HCT116 (cell line): ENCODE results near the gene RNASET2. TPM values are rescaled to one million over a fixed set of nuclear protein-coding genes. Genes with fewer than 3 reads are reported as not detected.

Experiments used
- ATAC-seq: fragments of 200-7000 bp; cut with Tn5 transposase; 2 replicates; pipeline ENCODE4 v1.9.1; 2020; ENCODE audit warnings: mild to moderate bottlenecking, moderate library complexity
- BruUV-seq: library from RNA; stranded (reverse); fragments of 400-500 nt; replicated peaks from 2 replicates; lab custom pipeline; 2021; lab: Mats Ljungman, UMichigan
- CTCF ChIA-PET: fragments of 300-600 bp; sonication (Branson Sonifier 250); formaldehyde crosslinking; loops from one replicate; lab custom pipeline; 2021; ENCODE audit warnings: antibody characterized with exemption; lab: Charles Lee
- POLR2A ChIA-PET: fragments of 300-600, 350-600 bp; sonication (Branson Sonifier 250); formaldehyde crosslinking; loops from one replicate; lab custom pipeline; 2021; ENCODE audit warnings: antibody characterized with exemption; lab: Charles Lee
- RAD21 ChIA-PET, 2 experiments: fragments of 300-600 bp; sonication (Branson Sonifier 250); formaldehyde crosslinking; loops; one replicate each; lab custom pipeline; 2023; ENCODE audit warnings: low total read pairs in 2 of 2; ENCODE audit not compliant: uncharacterized antibody in 2 of 2, unreplicated experiment in 2 of 2, low non-redundant PET in 1 of 2; lab: Charles Lee
- DNase-seq: peaks from one replicate; pipeline ENCODE4 v3.0.0-alpha.2; 2010; ENCODE audit warnings: low read depth, low spot score
- H2AFZ ChIP-seq: fragments of 200-600 bp; shearing (Covaris generic), sonication (generic); 2 replicates; pipeline ENCODE4 v1.6.1; 2017; ENCODE audit warnings: low read depth, mixed run types, mixed read lengths, antibody characterized with exemption, low read length; ENCODE audit not compliant: poor library complexity, severe bottlenecking
- H3K27ac ChIP-seq: 2 replicates; pipeline ENCODE4 v1.5.1; 2012; ENCODE audit warnings: low read depth, low read length
- H3K27me3 ChIP-seq: fragments of 200-600 bp; sonication (generic); 2 replicates; pipeline ENCODE4 v1.6.1; 2016; ENCODE audit warnings: mixed run types, low read length, mixed read lengths; ENCODE audit not compliant: insufficient read depth
- H3K36me3 ChIP-seq, 2 experiments: fragments of 200-500 bp in 1 of 2; fragments of 200-600 bp in 1 of 2; sonication (Bioruptor generic) in 1 of 2; sonication (generic) in 1 of 2; 2 replicates each; pipeline versions ENCODE4 v1.5.1 to v1.6.1; 2014 to 2016; ENCODE audit warnings: low read length in 2 of 2, inconsistent platforms in 1 of 2, mixed read lengths in 1 of 2, mixed run types in 1 of 2; ENCODE audit not compliant: insufficient read depth in 2 of 2, control insufficient read depth in 1 of 2
- H3K4me1 ChIP-seq, 2 experiments: fragments of 200-600 bp in 1 of 2; sonication (generic) in 1 of 2; 2 replicates each; pipeline versions ENCODE4 v1.5.1 to v1.6.1; 2012 to 2017; ENCODE audit warnings: low read length in 2 of 2, inconsistent platforms in 1 of 2, mild to moderate bottlenecking in 1 of 2, mixed read lengths in 1 of 2, mixed run types in 1 of 2, moderate library complexity in 1 of 2; ENCODE audit not compliant: insufficient read depth in 2 of 2, control insufficient read depth in 1 of 2
- H3K4me2 ChIP-seq: fragments of 200-600 bp; sonication (generic); 2 replicates; pipeline ENCODE4 v1.6.1; 2017; ENCODE audit warnings: mixed run types, low read length, mixed read lengths
- H3K4me3 ChIP-seq, 2 experiments: fragments of 200-600 bp in 1 of 2; sonication (generic) in 1 of 2; replicated peaks in 1 of 2; 2 replicates each; pipeline ENCODE4 v1.5.1; 2011 to 2016; ENCODE audit warnings: low read length in 2 of 2, control low read depth in 1 of 2, low read depth in 1 of 2, mild to moderate bottlenecking in 1 of 2, mixed read lengths in 1 of 2, mixed run types in 1 of 2
- H3K79me2 ChIP-seq: fragments of 200-600 bp; sonication (generic); 2 replicates; pipeline ENCODE4 v1.6.1; 2017; ENCODE audit warnings: mild to moderate bottlenecking, mixed run types, low read length, moderate library complexity, mixed read lengths; ENCODE audit not compliant: insufficient read depth
- H3K9ac ChIP-seq: fragments of 200-600 bp; sonication (generic); 2 replicates; pipeline ENCODE4 v1.6.1; 2016; ENCODE audit warnings: low read length, mixed read lengths
- H3K9me2 ChIP-seq: fragments of 200-600 bp; sonication (generic), shearing (Covaris generic); 2 replicates; pipeline ENCODE4 v1.6.1; 2017; ENCODE audit warnings: mixed run types, mild to moderate bottlenecking, moderate library complexity; ENCODE audit not compliant: insufficient read depth
- H3K9me3 ChIP-seq, 2 experiments: fragments of 200-500 bp in 1 of 2; fragments of 200-600 bp in 1 of 2; sonication (Bioruptor generic) in 1 of 2; sonication (generic) in 1 of 2; 2 replicates each; pipeline ENCODE4 v1.6.1; 2014 to 2017; ENCODE audit warnings: low read length in 2 of 2, mixed read lengths in 2 of 2, inconsistent platforms in 1 of 2, low read depth in 1 of 2, mild to moderate bottlenecking in 1 of 2, mixed run types in 1 of 2, moderate library complexity in 1 of 2; ENCODE audit not compliant: control insufficient read depth in 1 of 2, insufficient read depth in 1 of 2
- H4K20me1 ChIP-seq: fragments of 200-600 bp; sonication (generic), shearing (Covaris generic); 2 replicates; pipeline ENCODE4 v1.6.1; 2017; ENCODE audit warnings: mixed run types, mild to moderate bottlenecking, moderate library complexity; ENCODE audit not compliant: insufficient read depth
- CBX3 ChIP-seq: IDR thresholded peaks from 2 replicates; pipeline ENCODE4 v1.6.1; 2012; ENCODE audit warnings: low read depth
- CTCF ChIP-seq, 3 experiments: fragments of 200-600 bp in 1 of 3; sonication (generic) in 1 of 3; IDR thresholded peaks in 2 of 3; conservative IDR thresholded peaks in 1 of 3; 2 replicates each; pipeline ENCODE4 v1.5.1; 2012 to 2017; ENCODE audit warnings: low read depth in 2 of 3, low read length in 2 of 3, antibody characterized with exemption in 1 of 3, borderline replicate concordance in 1 of 3, control low read depth in 1 of 3, mild to moderate bottlenecking in 1 of 3, mixed read lengths in 1 of 3, mixed run types in 1 of 3, moderate library complexity in 1 of 3; ENCODE audit not compliant: insufficient read depth in 1 of 3
- EZH2 ChIP-seq: fragments of 200-600 bp; sonication (generic); IDR thresholded peaks from 2 replicates; pipeline ENCODE4 v1.6.1; 2017; ENCODE audit warnings: antibody characterized with exemption, mixed run types
- MAX ChIP-seq: IDR thresholded peaks from 2 replicates; pipeline ENCODE4 v1.6.1; 2012
- SP1 ChIP-seq: IDR thresholded peaks from 2 replicates; pipeline ENCODE4 v1.6.1; 2012; ENCODE audit warnings: low read depth
- YY1 ChIP-seq: IDR thresholded peaks from 2 replicates; pipeline ENCODE4 v1.6.1; 2011; ENCODE audit warnings: low read length, low read depth, moderate library complexity, mild to moderate bottlenecking; ENCODE audit not compliant: insufficient replicate concordance; ENCODE audit errors: extremely low read depth
- intact Hi-C: fragments of 100-400 bp; cut with micrococcal nuclease; formaldehyde crosslinking; loops from 2 replicates; pipeline ENCODE4 v1.10.0; 2022
- total RNA-seq: library from RNA; stranded (reverse); gene quantifications from one replicate; pipeline ENCODE4 v1.2.1, GENCODE V29; 2021; ENCODE audit not compliant: unreplicated experiment

The RNASET2 gene
- total RNA-seq, 1 experiment from 2014 or later = 32.8 TPM

GRCh38 chr6:166907373-166907841 is 48.9 kb downstream of the RNASET2 start:
- ChIA-PET RAD21 (no interaction called here), POLR2A (no interaction called here), CTCF (no interaction called here)
- H3K9ac ChIP-seq = no peak overlapping the region
- no peaks in the 10 kb centered on the region for H4K20me1 ChIP-seq
- H3K36me3 ChIP-seq = no peaks in the 10 kb centered on the region
- H3K27me3 ChIP-seq = no peaks in the 10 kb centered on the region
- H3K79me2 ChIP-seq = no peaks in the 10 kb centered on the region
- H3K4me2 ChIP-seq = no peak overlapping the region
- BruUV-seq = no TSS peak
- H3K9me3 ChIP-seq = no peaks in the 10 kb centered on the region
- no peak overlapping the region for H3K4me3 ChIP-seq
- no peaks in the 10 kb centered on the region for H3K9me2 ChIP-seq
- DNase-seq = no peak
- H3K27ac ChIP-seq = no peak overlapping the region
- H3K4me1 ChIP-seq = peaks cover 2 to 11% of the 10 kb centered on the region in 2 experiments; a peak in 3 of 4 replicates
- no peak for ATAC-seq
- H2AFZ ChIP-seq = no peak overlapping the region
- TF ChIP-seq YY1 = no peak
- no peak for TF ChIP-seq EZH2
- TF ChIP-seq CBX3 = no peak
- no peak for TF ChIP-seq MAX
- TF ChIP-seq SP1 = no peak
- no peak for TF ChIP-seq CTCF (IDR thresholded peaks at IDR 0.05 in 2 of 3, conservative IDR thresholded peaks at IDR 0.05 in 1 of 3; ENCODE audit: borderline replicate concordance in 1 of 3, insufficient read depth in 1 of 3, low read depth in 2 of 3, low read length in 2 of 3)
- intact Hi-C loops = no loop called here
